Measurements from ENCODE around the gene IGFBP4. TPM values are rescaled to one million over a fixed set of nuclear protein-coding genes. Genes with fewer than 3 reads are reported as not detected.
A peak's percentile ranks its signal among the peaks of the same experiment; 100 is the strongest.

Gene IGFBP4
- total and polyA plus RNA-seq, 2 experiments from 2014 or later, result 44.9 to 183 TPM

DNA sequence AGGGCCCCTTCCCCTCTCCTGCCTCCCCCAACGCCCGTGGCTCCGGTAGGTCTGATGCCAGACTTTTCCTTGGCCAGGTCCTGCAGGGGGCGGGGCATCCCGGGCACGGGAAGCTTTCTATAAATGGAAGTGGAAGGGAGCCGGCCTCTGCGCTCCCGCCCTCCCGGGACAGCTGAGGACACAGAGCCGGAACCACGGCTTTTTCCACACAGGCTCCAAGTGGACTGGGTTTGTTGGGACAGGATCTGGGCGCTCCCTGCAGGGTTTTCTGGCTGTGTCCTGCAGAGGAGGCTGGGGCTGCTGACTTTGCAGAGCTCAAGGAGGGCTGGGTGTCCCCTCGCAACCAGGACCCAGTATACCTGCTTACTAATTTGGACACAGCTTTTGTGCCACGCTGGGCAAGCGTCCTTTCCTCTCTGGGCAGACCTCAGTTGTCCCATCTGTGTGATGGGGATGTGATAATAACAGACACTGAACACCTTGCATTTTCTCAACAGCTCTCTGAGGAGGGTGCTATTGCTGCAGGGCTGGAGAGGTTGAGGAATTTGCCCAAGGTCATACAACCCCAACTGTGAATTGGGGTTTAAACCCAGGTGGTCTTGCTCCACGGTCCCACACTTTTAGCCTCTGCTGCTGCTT lies 56.4 kb downstream of the IGFBP4 start:
- Histone ChIP-seq H3K79me2 (no peaks in the 10 kb centered on the region), H3K4me2 (peak overlapping the region; percentile 62), H3K36me3 (replicated peaks; ENCODE audit: insufficient read depth, low read depth) (no peaks in the 10 kb centered on the region), H4K20me1 (ENCODE audit: insufficient read depth, poor library complexity, severe bottlenecking) (no peaks in the 10 kb centered on the region), H3K9me3 (ENCODE audit: low read depth) (no peaks in the 10 kb centered on the region), H3K4me3 (no peak overlapping the region), H3K4me1 (ENCODE audit: insufficient read depth) (peaks cover 11% of the 10 kb centered on the region), H3K27ac (no peak overlapping the region), H2AFZ (no peak overlapping the region), H3K27me3 (no peaks in the 10 kb centered on the region), H3K9me2 (replicated peaks; ENCODE audit: insufficient read depth) (no peaks in the 10 kb centered on the region)
- WGBS (ENCODE audit: low lambda C conversion rate, missing lambda C conversion rate), result 28% methylated on average over 17 of the region's 17 CpGs
- peak; percentile 87 for DNase-seq (ENCODE audit: low spot score)
- TF ChIP-seq EZH2phosphoT487 (IDR thresholded peaks at IDR 0.05; ENCODE audit: low read depth, severe bottlenecking, unreplicated experiment) (no peak), EZH2 (IDR thresholded peaks at IDR 0.05; ENCODE audit: borderline replicate concordance) (no peak)
- TF ChIP-seq, protein P1, sequence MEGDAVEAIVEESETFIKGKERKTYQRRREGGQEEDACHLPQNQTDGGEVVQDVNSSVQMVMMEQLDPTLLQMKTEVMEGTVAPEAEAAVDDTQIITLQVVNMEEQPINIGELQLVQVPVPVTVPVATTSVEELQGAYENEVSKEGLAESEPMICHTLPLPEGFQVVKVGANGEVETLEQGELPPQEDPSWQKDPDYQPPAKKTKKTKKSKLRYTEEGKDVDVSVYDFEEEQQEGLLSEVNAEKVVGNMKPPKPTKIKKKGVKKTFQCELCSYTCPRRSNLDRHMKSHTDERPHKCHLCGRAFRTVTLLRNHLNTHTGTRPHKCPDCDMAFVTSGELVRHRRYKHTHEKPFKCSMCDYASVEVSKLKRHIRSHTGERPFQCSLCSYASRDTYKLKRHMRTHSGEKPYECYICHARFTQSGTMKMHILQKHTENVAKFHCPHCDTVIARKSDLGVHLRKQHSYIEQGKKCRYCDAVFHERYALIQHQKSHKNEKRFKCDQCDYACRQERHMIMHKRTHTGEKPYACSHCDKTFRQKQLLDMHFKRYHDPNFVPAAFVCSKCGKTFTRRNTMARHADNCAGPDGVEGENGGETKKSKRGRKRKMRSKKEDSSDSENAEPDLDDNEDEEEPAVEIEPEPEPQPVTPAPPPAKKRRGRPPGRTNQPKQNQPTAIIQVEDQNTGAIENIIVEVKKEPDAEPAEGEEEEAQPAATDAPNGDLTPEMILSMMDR (IDR thresholded peaks at IDR 0.05; ENCODE audit: poor library complexity), result no peak

DNA sequence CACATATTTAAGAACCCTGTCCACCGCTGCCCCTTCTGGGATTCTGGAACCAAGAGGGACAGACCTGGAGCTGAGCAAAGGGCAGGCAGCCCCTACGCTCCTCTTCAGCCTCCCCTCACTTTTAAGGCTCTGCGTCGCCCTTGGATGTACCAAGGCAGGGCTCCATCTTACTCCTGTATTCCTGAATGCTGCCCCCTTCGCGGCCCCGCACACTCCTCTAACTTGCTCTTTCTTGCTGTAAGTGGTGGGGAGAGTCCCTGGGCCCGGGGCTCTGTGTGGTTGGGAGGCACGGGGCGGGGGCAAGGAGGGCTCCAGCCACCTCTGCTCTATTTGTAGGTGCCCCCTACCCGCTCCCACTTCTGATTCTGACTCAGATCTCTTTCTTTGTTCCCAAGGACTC lies 56.9 kb downstream of the IGFBP4 start:
- H3K36me3 ChIP-seq (replicated peaks; ENCODE audit: insufficient read depth, low read depth), result no peaks in the 10 kb centered on the region
- H3K4me3 ChIP-seq, result no peak overlapping the region
- DNase-seq (ENCODE audit: low spot score), result no peak
- H3K79me2 ChIP-seq, result no peaks in the 10 kb centered on the region
- no peaks in the 10 kb centered on the region for H3K9me3 ChIP-seq (ENCODE audit: low read depth)
- H3K27me3 ChIP-seq, result no peaks in the 10 kb centered on the region
- 91% methylated on average over 11 of the region's 11 CpGs for WGBS (ENCODE audit: low lambda C conversion rate, missing lambda C conversion rate)
- peaks cover 11% of the 10 kb centered on the region for H3K4me1 ChIP-seq (ENCODE audit: insufficient read depth)
- H3K4me2 ChIP-seq, result no peak overlapping the region
- no peak for TF ChIP-seq EZH2 (IDR thresholded peaks at IDR 0.05; ENCODE audit: borderline replicate concordance)
- TF ChIP-seq, protein P1 (IDR thresholded peaks at IDR 0.05; ENCODE audit: poor library complexity), result no peak
- TF ChIP-seq EZH2phosphoT487 (IDR thresholded peaks at IDR 0.05; ENCODE audit: low read depth, severe bottlenecking, unreplicated experiment), result no peak
- H3K27ac ChIP-seq, result no peak overlapping the region
- no peak overlapping the region for H2AFZ ChIP-seq
- H3K9me2 ChIP-seq (replicated peaks; ENCODE audit: insufficient read depth), result no peaks in the 10 kb centered on the region
- no peaks in the 10 kb centered on the region for H4K20me1 ChIP-seq (ENCODE audit: insufficient read depth, poor library complexity, severe bottlenecking)

DNA sequence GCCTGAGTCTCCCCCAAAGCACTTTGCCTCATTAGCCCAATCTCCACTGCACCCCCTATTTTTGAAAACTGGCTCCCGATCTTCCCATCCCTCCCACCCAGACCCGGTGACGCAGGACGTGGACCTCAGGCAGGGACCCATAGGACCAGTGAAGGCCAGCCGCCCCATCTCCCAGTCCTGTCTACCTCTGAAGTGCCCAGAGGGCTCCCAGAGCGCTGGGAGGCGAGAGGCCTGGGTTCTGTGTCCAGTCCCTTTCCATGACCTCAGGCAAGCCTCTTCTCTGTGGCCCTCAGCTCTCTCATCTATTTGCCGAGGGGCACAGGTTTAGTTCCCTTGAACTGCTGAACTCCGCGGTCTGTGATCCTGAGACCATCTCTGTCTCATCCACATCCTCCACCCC lies 57.5 kb downstream of the IGFBP4 start:
- Histone ChIP-seq H3K36me3 (replicated peaks; ENCODE audit: insufficient read depth, low read depth) (no peaks in the 10 kb centered on the region), H3K9me3 (ENCODE audit: low read depth) (no peaks in the 10 kb centered on the region), H3K79me2 (no peaks in the 10 kb centered on the region), H3K27me3 (no peaks in the 10 kb centered on the region), H2AFZ (no peak overlapping the region), H4K20me1 (ENCODE audit: insufficient read depth, poor library complexity, severe bottlenecking) (no peaks in the 10 kb centered on the region), H3K27ac (no peak overlapping the region), H3K4me2 (no peak overlapping the region), H3K4me1 (ENCODE audit: insufficient read depth) (peaks cover 11% of the 10 kb centered on the region), H3K4me3 (no peak overlapping the region), H3K9me2 (replicated peaks; ENCODE audit: insufficient read depth) (no peaks in the 10 kb centered on the region)
- DNase-seq (ENCODE audit: low spot score), result no peak
- TF ChIP-seq EZH2 (IDR thresholded peaks at IDR 0.05; ENCODE audit: borderline replicate concordance) (no peak), EZH2phosphoT487 (IDR thresholded peaks at IDR 0.05; ENCODE audit: low read depth, severe bottlenecking, unreplicated experiment) (no peak)
- TF ChIP-seq, protein P1 (IDR thresholded peaks at IDR 0.05; ENCODE audit: poor library complexity), result no peak
- WGBS (ENCODE audit: low lambda C conversion rate, missing lambda C conversion rate), result 97% methylated on average over 10 of the region's 10 CpGs

Measured in hepatocyte (in vitro differentiated cells).